SK-N-MC (cell line): ENCODE measurements around the gene FAM114A1.
A peak's percentile ranks its signal among the peaks of the same experiment; 100 is the strongest.

ENCODE experiments used
- DNase-seq: peaks from one replicate; pipeline ENCODE4 v3.0.0-alpha.2; 2011; ENCODE audit warnings: low read depth, low spot score
- H3K27ac ChIP-seq: fragments of 200-600 bp; sonication (generic); 2 replicates; pipeline ENCODE4 v1.5.1; 2016; ENCODE audit warnings: mixed run types
- H3K36me3 ChIP-seq: fragments of 200-600 bp; sonication (generic); 2 replicates; pipeline ENCODE4 v1.6.1; 2017; ENCODE audit warnings: antibody characterized with exemption, low read length, mixed read lengths; ENCODE audit not compliant: insufficient read depth
- H3K4me3 ChIP-seq: fragments of 200-600 bp; sonication (generic); 2 replicates; pipeline ENCODE4 v1.5.1; 2016
- H3K9ac ChIP-seq: fragments of 200-600 bp; sonication (generic); 2 replicates; pipeline ENCODE4 v1.8.0; 2017; ENCODE audit warnings: mixed run types, mixed read lengths; ENCODE audit not compliant: insufficient read length
- H3K9me3 ChIP-seq: fragments of 200-600 bp; sonication (generic); 2 replicates; pipeline ENCODE4 v1.6.1; 2017; ENCODE audit warnings: low read depth, mild to moderate bottlenecking, antibody characterized with exemption, low read length, moderate library complexity, mixed read lengths
- EZH2 ChIP-seq: fragments of 200-600 bp; sonication (generic); IDR thresholded peaks from one replicate; pipeline ENCODE4 v1.6.1; 2017; ENCODE audit warnings: antibody characterized with exemption
- FOXP2 ChIP-seq: optimal IDR thresholded peaks from 2 replicates; pipeline ENCODE3; 2011; ENCODE audit warnings: mild to moderate bottlenecking, moderate library complexity; ENCODE audit not compliant: insufficient read depth; ENCODE audit errors: extremely low read length, control extremely low read depth
- POLR2AphosphoS5 ChIP-seq: IDR thresholded peaks from 2 replicates; pipeline ENCODE4 v1.6.1; 2012; ENCODE audit warnings: mild to moderate bottlenecking, low read depth, low read length, borderline replicate concordance

Gene FAM114A1

DNA sequence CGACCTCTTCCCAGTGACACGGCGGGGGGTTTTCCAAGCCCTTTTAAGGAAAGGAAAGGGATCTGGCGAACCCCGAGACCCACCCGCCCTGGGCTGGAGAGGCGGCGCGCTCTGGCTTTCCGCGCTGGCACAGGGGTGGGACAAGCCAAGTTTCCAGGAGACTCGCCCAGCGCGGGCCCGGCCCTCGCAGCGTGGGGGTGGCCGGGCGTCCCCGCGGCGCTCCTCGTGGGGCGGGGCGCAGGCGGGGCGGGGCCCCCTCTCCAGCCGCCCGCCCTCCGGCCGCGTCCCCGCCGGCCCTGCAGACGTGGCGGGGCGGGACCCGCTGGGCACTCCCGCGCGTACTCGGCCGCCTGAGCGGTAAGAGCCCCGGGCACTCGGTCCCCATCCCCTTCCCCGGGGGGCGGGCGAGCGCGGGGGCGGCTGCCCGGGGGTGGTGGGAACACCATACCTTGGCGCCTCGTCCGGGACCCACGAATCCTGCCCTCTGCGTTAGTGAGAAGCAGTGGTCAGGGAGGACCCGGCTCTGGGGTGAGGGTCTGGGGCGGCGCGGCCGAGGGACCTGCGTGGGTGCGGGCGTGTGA, at the start of gene FAM114A1:
Gene FAM114A1, plus strand, starts transcription at position 329 of the 581 bp plus-strand sequence. CDS start 10,273 bp downstream, outside the sequence.
- no peak within 1 kb of the TSS for H3K4me3 ChIP-seq

DNA sequence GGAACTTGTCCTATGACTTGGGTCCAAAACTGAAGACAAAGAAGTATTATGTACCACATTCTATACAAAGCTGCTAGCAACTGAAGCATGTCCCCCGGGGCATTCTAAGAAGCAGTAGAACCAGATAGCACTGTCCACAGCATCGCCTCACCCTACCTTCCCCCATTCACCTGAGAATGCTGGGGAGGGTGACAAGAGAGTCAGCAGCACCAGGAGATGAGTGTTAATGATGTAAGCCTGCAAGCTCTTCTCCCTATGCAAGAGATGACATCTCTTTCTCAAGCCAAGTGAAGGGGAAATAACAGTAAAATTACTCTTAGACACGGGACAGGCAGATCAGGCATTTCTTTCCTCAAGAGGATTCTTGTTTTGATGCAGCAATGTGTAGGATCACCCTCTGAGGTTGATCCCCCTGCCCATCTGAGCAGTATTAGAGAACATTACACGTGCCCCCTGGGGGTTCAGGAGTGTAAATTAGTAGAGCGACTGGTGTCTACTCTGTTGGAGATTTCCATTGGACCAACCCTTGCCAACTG, 49.1 kb upstream of the FAM114A1 start:
- no peak for DNase-seq
- H3K27ac ChIP-seq: no peak overlapping the region

More for the DNA sequence above, at the start of gene FAM114A1:
- H3K36me3 ChIP-seq: no peaks in the 10 kb centered on the region
- H3K9ac ChIP-seq: no peak within 1 kb of the TSS
- no peaks in the 10 kb centered on the region for H3K9me3 ChIP-seq
- no peak within 1 kb of the TSS for H3K27ac ChIP-seq
- no peak for TF ChIP-seq POLR2AphosphoS5
- no peak for TF ChIP-seq EZH2
- no peak for TF ChIP-seq FOXP2
- no peak for DNase-seq

DNA sequence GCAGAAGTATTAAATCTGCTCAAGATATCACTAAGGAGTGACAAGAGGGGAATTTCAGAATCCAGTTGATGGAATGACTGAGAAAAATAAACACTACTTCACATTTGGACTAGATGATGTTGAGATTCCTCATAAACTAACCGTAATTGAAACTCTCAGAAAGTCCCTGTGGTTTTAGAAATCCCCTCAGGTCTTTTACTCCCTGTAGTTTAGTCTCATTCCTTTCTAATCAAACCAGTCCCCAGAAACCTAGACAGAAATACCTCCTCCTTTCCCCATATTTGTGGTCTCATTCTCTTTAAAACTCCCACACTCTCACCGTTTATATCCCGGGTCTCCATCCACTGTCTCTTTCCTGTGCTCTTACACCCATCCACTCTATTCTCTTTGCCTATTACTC, 48.0 kb upstream of the FAM114A1 start:
- H3K9ac ChIP-seq: no peak overlapping the region
- no peaks in the 10 kb centered on the region for H3K9me3 ChIP-seq
- no peaks in the 10 kb centered on the region for H3K36me3 ChIP-seq
- peak; percentile 40 for DNase-seq
- TF ChIP-seq POLR2AphosphoS5: no peak
- no peak for TF ChIP-seq FOXP2
- TF ChIP-seq EZH2: no peak
- no peak overlapping the region for H3K4me3 ChIP-seq
- no peak overlapping the region for H3K27ac ChIP-seq

More for the DNA sequence above, 49.1 kb upstream of the FAM114A1 start:
- no peak overlapping the region for H3K4me3 ChIP-seq
- no peaks in the 10 kb centered on the region for H3K9me3 ChIP-seq
- TF ChIP-seq FOXP2 (no peak), POLR2AphosphoS5 (no peak), EZH2 (no peak)
- H3K9ac ChIP-seq: no peak overlapping the region
- no peaks in the 10 kb centered on the region for H3K36me3 ChIP-seq

DNA sequence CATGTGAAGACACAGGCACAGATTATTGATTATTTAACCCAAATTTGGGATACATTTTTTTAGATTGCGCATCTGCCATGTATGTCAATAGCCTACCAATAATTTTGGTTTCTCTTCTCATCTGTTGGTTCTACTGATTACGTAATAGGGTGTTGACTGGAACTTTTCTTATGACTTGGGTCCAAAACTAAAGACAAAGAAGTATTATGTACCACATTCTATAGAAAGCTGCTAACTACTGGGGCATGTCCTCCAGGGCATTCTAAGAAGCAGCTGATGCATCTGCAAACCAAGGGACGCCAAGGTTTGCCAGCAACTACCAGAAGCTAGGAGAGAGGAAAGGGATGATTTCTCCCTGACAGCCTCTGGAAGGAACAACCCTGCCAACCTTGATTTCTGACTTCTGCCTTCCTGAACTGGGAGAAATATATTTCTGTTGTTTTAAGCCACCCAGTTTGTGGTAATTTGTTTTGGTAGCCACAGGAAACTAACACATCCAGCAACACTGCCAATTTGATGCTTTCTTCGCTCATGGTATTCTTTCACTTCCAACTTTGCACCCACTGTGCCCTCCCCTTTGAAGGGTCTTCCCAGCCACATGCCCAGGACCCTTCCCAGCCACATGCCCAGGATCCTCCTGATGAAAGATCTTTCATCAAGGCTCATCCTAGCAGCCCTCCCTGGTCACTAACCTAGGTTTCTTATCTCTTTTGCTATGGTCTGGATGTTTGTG, 47.1 kb upstream of the FAM114A1 start:
- Histone ChIP-seq H3K27ac (no peak overlapping the region), H3K4me3 (no peak overlapping the region), H3K36me3 (no peaks in the 10 kb centered on the region), H3K9ac (no peak overlapping the region), H3K9me3 (no peaks in the 10 kb centered on the region)
- TF ChIP-seq POLR2AphosphoS5 (no peak), EZH2 (no peak), FOXP2 (no peak)
- DNase-seq: no peak

DNA sequence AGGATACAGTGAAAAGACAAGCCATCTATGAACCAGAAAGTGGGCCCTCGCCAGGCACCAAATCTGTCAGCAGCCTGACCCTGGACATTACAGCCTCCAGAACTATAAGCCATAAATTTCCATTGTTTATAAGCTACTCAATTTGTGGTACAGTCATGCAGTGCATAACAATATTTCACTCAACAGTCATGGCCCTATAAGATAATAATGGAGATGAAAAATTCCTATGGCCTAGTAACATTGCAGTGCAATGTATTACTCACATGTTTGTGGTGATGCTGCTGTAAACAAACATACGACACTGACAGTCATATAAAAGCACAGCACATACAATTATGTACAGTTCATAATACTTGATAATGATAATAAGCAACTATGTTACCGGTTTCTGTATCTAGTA, 45.9 kb upstream of the FAM114A1 start:
- H3K9me3 ChIP-seq: no peaks in the 10 kb centered on the region
- TF ChIP-seq EZH2: no peak
- no peak for TF ChIP-seq FOXP2
- TF ChIP-seq POLR2AphosphoS5: no peak
- no peak overlapping the region for H3K27ac ChIP-seq
- no peak for DNase-seq
- H3K4me3 ChIP-seq: no peak overlapping the region
- H3K9ac ChIP-seq: no peak overlapping the region
- no peaks in the 10 kb centered on the region for H3K36me3 ChIP-seq

- no peaks in the 10 kb centered on the region for H3K9me3 ChIP-seq
- no peak overlapping the region for H3K27ac ChIP-seq
- no peak overlapping the region for H3K4me3 ChIP-seq
- no peak overlapping the region for H3K9ac ChIP-seq
- TF ChIP-seq FOXP2 (no peak), EZH2 (no peak), POLR2AphosphoS5 (no peak)
- no peaks in the 10 kb centered on the region for H3K36me3 ChIP-seq
- DNase-seq: no peak
Observed at GRCh38 chr4:38822748-38823303, 44.8 kb upstream of the FAM114A1 start.

DNA sequence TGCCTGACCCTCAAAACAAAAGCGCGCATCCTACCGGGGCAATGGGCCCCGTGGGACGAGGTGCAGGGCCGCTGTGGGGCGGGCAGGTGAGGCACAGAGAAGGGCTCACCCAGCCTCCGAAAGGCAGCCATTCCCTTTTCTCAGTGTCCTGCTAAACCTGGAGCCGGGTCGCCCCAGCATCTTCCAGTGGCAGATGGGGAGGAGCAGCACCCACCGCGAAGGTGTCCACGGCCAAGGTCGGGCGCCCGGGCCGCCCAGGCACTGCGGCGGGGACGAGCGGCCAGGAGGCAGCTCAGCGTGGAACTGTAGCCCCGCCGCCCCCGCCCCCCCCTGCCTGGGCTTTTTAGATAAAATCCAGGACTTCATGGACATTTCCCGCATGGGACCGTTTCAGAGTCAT, 43.8 kb upstream of the FAM114A1 start:
- no peak overlapping the region for H3K27ac ChIP-seq
- no peak overlapping the region for H3K4me3 ChIP-seq
- H3K9ac ChIP-seq: no peak overlapping the region
- TF ChIP-seq FOXP2 (no peak), POLR2AphosphoS5 (no peak), EZH2 (no peak)
- no peaks in the 10 kb centered on the region for H3K36me3 ChIP-seq
- H3K9me3 ChIP-seq: no peaks in the 10 kb centered on the region
- no peak for DNase-seq

DNA sequence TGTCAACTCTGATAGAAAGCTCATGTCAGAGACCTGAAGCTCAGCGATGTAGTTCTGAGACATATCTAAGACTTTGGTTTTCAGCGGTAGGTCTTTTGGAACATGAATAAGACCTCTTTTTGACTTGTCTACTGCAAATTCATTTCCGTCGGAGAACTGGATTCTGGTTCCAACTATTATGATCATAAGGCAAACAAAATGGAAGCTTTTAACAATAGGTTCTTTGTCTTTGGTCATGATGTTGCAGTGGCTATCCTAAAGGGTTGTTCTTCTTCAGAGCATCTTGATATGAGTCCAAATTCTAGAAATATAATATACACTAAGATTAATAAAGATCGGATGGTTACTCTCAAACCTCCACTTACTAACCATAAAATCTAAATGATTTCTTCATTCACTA, 38.4 kb upstream of the FAM114A1 start:
- H3K9ac ChIP-seq: no peak overlapping the region
- no peak overlapping the region for H3K4me3 ChIP-seq
- H3K27ac ChIP-seq: no peak overlapping the region
- H3K9me3 ChIP-seq: no peaks in the 10 kb centered on the region
- no peaks in the 10 kb centered on the region for H3K36me3 ChIP-seq
- DNase-seq: no peak
- TF ChIP-seq POLR2AphosphoS5: no peak
- TF ChIP-seq EZH2: no peak
- TF ChIP-seq FOXP2: no peak
